Stimulated activated CD4-positive, alpha-beta T cell treated with anti-CD3 and anti-CD28 coated beads, Interleukin-15, amount 100 ng/mL, for 1 hour (primary cell): ENCODE data around the gene ARID5A.
"Not testable (repeated sequence)": the region's sequence is repeated elsewhere in the genome, so short reads cannot be mapped to it uniquely, and the experiment has no call there.

ENCODE experiments used
- DNase-seq, 2 donors: peaks; one replicate each; pipeline ENCODE4 v3.0.0-alpha.2; 2020; ENCODE audit warnings: low read depth in 1 of 2, low spot score in 1 of 2

ARID5A gene

GRCh38 chr2:96539215-96539920, 2.8 kb downstream of the ARID5A start:
- no peak for DNase-seq

DNA sequence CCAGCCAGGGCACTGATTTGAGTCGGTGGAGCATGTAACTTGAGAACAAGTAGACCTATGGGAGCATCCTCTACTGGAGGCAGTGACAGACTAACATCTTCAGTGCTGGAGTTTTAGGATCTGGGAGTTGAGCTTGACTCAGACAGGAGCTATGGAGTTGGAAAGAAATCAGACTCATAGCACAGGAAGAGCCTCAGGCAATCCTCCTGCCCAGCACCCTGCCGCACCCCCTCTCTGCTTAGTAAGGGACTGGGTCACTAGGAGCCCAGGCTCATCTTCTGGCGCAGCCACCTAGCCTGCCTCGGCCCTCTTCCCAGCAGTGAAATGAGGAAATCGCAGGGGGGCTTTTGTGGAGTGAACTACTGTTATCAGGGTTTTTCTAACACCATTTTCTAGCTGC, 3.6 kb downstream of the ARID5A start:
- DNase-seq, result no peak

DNA sequence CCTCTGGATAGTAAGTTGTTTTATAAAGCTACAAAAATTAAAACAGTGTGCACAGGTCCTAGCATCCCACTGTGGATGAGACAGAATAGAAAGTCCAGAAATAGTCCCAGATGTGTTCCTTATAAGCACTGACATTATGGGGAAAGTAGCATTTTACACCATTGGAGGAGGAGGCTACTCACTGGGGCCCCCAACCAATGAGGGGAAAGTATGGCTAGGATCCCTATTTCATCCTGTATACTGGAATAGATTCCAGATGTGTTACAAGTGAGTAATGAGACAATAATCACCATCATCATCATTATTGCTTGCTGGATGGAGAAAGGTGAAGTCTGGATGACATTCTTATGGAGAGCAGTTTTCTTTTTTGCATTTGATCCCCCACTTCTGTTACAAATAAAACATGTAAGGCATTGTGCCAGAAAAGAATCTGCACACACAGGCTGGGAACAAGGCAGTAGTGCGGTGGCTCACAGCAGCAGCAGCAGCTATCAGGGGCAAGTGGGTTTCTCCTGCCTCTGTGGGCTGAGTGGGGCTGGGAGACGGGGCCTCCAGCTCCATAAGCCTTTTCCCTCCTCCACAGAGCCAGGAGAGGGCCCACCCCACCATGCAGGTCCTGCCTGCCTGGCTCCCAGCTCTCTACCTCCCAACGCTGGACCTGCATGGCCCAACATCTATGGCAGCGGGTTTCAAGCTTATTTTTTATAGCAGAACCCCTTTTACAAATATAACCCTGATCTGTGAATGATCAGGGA, 5.0 kb downstream of the ARID5A start:
- no peak for DNase-seq

DNA sequence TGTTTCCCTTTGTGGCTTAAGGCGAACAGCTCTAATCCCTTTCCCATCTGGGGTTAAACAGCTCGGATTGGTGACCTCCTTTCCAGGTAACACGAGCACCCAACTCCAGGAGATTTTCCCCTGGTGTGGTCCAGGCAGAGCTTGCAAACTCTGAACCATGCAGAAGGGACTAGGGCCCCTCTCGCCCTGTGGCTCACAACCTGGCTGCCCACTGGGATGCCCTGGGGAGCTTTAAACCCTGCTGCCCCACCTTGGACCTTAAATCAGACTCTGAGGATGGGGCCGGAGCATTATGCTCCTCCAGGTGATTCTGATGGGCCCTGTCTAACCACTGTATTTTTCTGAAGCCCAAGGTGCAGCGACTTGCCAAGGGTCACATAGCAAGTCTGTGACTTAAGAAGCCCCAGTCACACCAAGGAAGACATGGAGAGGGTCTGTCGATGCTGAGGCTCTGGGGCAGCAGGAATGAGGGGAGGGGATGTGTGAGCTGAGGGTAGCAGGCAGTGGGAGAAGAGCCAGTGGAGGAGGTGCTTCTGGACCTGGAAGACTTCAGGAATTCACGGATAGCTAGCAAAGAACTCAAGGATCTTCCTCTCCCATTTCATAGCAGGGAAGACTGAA, 5.9 kb downstream of the ARID5A start:
- no peak for DNase-seq

GRCh38 chr2:96546321-96546720, 9.8 kb downstream of the ARID5A start:
- no peak for DNase-seq

DNA sequence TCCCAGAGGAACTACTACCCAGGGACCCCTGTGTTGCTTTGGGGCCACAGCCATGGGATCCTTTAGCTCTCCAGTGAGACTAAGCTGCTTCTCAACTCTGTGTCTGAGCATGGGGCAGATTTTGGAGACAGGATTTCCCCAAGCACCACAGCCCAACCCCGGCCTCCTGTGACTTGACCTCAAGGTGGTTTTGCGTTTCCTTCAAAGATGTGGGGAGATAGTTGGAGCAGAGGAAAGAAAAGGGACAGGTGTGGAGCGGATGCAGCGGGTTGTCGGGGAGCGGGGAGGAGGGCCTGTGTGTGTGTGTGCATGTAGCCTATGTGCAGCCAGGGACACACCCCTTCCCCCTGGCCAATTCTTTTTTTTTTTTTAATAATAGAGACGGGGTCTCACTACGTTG, 10.2 kb downstream of the ARID5A start:
- DNase-seq, result no peak

GRCh38 chr2:96547203-96547641, 10.7 kb downstream of the ARID5A start:
- no peak for DNase-seq

DNA sequence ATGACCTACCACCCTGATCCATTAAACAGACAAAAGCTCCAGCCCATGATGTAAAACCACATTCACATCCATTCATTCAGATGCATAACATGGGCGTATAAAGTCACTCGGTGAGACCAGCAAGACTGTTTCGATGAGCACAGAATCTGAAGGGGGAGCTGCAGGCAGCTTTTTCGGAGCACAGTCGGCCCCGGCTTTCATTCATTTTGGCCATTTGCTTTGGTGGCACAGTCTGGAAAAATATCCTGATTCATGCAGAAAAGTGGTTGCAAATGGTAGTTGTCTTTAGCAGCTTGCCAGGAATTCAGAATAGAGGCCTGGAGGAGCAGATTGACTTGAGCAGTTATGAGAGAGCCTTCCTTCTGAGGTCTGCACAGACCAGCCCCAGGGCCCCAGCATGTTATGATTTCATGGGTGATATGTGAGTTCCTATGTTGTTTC, 11.2 kb downstream of the ARID5A start:
- no peak for DNase-seq

DNA sequence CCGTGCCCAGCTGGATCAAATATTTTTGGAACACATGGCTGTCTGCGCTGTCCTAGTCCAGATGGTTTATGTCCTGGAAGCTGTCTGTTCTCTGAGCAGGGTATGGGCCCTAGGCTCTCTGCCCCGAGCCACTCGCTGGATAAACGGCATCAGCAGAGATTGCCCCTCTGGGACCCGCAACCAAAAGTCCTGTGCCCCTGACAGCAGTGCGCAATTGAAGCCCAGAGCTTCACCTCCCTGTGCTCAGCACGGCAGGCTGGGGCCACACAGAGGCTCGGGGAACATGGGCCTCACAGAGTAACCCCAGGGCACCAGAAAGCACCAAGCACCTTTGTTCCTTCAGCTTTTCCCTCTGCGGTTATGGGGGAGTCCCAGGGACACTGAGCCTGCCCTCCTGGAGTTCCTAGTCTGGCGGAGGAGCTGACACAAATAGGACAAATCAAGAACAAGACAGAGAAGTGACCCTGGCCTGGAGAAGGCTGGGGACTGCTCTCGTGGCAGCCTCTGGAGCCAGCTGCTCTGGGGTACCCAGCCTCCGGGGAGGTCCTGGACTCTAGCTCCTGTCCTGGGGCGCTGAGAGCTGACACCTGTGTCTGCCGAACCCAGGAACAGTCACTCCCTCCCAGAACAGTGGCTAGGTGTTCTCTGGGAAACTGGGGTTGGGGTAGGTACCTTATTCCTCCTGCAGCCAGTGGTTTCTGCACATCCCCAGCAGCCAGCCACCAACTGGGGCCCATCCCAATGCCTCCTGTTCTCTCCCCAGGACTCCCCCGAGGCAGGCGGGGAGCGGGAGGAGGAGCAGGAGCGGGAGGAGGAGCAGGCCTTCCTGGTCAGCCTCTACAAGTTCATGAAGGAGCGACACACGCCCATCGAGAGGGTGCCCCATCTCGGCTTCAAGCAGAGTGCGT, 12.3 kb downstream of the ARID5A start:
- no peak for DNase-seq

GRCh38 chr2:96549466-96549785, 12.9 kb downstream of the ARID5A start:
- DNase-seq, result no peak

DNA sequence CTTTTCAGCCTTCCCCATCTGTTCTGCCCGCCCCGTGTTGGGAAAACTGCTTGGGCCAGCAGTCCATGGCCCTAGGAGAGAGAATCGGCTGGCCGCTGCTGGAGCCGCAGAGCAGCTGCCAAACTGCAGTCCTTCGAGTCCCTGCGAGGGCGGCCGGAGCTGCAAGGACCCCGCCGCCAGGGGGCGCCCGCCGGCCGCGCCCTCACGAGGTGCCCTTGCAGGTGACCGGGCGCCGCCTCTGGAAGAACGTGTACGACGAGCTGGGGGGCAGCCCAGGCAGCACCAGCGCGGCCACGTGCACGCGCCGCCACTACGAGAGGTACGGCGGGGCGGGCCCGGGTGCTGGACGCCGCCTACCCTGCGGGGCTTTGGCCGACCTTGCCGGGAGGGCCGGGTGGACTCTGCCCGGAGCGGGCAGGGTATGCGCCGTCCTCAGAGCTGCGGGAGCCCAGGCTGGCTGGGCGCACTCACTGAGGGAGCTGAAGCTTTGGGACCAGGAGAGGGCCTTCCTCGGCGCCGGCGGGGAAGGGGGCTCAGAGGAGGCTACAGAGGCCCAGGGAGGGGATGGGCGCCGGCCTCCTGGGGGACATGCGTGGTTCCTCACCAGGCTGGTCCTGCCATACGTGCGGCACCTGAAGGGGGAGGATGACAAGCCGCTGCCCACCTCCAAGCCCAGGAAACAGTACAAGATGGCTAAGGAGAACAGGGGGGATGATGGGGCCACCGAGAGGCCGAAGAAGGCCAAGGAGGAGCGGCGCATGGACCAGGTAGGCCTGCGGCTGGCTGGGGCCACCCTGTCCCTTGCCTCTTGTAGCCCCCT, 13.6 kb downstream of the ARID5A start:
- DNase-seq, result no peak

DNA sequence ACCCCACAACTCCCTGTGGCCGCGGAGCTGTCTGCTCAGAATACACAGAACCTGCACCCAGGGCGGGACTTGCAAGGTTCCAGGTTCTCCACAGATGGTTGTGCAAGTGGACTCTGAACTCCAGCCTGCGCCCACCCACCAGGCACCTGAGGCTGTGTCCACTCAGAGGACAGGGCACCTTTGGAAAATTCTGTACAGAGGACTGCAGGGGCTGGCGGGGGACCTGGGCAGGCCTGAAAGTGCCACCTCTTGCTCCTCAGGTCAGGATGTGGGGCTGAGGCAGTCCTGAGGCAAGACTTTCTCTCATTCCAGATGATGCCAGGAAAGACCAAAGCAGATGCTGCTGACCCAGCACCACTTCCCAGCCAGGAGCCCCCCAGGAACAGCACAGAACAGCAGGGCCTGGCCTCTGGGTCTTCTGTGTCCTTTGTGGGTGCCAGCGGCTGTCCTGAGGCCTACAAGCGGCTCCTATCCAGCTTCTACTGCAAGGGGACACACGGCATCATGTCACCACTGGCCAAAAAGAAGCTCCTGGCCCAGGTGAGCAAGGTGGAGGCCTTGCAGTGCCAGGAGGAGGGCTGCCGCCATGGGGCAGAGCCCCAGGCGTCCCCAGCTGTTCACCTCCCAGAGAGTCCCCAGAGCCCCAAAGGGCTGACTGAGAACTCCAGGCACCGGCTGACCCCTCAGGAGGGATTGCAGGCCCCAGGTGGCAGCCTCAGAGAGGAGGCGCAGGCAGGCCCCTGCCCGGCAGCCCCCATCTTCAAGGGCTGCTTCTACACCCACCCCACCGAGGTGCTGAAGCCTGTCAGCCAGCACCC, 14.4 kb downstream of the ARID5A start:
- DNase-seq, result no peak

DNA sequence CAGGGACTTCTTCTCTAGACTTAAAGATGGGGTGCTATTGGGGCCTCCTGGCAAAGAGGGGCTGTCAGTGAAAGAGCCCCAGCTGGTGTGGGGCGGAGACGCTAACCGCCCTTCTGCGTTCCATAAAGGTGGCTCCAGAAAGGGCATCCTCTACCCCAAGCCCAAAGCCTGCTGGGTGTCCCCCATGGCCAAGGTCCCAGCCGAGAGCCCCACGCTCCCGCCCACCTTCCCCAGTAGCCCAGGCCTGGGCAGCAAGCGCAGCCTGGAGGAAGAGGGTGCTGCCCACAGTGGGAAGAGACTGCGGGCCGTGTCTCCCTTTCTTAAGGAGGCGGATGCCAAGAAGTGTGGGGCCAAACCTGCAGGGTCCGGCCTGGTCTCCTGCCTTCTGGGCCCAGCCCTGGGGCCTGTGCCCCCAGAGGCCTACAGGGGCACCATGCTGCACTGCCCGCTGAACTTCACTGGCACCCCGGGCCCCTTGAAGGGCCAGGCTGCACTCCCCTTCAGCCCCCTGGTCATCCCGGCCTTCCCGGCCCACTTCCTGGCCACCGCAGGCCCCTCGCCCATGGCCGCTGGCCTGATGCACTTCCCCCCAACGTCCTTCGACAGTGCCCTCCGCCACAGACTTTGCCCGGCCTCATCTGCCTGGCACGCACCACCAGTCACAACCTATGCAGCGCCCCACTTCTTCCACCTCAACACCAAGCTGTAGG, 15.2 kb downstream of the ARID5A start:
- no peak for DNase-seq

- DNase-seq, result no peak
These were observed 16.0 kb downstream of the ARID5A start for GRCh38 chr2:96552315-96553175.

DNA sequence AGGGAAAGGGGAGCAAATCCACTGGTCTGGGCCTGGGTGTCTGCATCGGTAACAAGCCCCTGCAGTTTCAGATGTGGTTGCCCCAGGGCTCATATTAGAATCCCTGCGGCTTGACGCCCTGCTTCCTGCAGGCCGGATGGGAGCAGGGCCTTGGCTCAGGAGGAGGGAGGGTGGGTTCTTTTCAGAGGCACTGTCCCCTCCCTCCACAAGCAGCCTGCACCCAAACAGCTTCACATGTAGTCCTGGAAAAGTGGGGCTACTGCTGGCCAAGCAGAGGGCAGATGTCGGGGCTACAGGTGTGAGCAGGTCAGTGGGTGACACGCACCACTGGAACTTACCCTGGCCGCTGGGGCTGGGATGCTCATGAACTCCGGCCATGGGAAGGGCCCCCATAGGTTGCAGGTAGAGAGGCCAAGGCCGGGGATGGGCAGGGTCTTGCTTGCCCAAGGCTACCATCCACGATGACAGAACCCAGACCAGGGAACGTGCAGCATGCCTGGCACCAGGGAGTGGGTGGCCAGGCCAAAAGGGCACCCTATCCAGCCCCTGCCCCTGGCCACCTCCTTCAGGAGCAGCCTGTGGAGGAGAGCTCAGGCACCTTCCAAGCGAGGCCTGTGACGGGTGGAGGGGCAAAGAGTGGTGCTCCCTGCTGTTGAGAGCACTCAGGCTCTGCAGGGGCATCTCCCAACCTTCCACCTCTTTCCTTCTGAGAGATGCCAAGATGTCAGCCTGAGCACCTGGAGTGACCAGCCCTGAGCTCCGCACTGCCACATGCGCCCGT, 16.8 kb downstream of the ARID5A start:
- no peak for DNase-seq

GRCh38 chr2:96553957-96554292, 17.4 kb downstream of the ARID5A start:
- DNase-seq, result not testable (repeated sequence)
